Hematopoietic multipotent progenitor cell (in vitro differentiated cells): ENCODE data around the gene ESRRB. TPM values are rescaled to one million over a fixed set of nuclear protein-coding genes. Genes with fewer than 3 reads are reported as not detected.

ENCODE experiments used
- DNase-seq, 3 donors: peaks; one replicate each; pipeline ENCODE4 v3.0.0-alpha.2; 2011 to 2015; ENCODE audit warnings: low read depth in 2 of 3, low spot score in 2 of 3
- total RNA-seq: library from RNA; depleted of rRNA; stranded (reverse); fragments of >200 nt; gene quantifications from one replicate; pipeline ENCODE4 v1.2.3, GENCODE V29; 2012

ESRRB gene
- total RNA-seq, 1 donor, result under 0.01 TPM

DNA sequence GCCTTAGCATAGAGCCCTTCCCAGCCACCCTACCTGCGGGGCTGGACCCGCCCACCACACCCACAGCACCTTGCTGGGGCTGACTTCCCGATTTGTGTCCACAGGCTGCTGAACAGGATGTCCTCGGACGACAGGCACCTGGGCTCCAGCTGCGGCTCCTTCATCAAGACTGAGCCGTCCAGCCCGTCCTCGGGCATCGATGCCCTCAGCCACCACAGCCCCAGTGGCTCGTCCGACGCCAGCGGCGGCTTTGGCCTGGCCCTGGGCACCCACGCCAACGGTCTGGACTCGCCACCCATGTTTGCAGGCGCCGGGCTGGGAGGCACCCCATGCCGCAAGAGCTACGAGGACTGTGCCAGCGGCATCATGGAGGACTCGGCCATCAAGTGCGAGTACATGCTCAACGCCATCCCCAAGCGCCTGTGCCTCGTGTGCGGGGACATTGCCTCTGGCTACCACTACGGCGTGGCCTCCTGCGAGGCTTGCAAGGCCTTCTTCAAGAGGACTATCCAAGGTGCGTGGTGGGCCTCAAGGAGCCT, 63.4 kb downstream of the ESRRB start:
- no peak for DNase-seq

DNA sequence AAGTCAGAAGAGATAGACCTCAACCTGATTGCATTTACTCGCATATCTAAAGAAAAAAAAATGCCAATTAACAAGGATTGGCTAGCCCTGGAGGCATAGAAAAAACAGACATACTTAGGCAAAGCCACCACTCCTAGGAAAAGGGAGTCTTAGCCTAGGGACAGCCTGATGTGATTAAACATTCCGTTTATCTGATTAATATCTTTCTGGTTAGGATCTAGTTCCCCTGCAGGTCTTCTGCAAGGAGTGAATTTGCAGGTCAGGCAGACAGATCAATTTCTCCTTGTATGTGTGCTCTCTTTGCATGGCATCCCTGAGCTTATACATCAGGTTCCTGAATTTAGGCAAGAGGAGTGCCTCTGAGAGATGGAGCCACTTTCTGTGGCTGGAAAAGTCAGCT, 70.5 kb downstream of the ESRRB start:
- no peak for DNase-seq

DNA sequence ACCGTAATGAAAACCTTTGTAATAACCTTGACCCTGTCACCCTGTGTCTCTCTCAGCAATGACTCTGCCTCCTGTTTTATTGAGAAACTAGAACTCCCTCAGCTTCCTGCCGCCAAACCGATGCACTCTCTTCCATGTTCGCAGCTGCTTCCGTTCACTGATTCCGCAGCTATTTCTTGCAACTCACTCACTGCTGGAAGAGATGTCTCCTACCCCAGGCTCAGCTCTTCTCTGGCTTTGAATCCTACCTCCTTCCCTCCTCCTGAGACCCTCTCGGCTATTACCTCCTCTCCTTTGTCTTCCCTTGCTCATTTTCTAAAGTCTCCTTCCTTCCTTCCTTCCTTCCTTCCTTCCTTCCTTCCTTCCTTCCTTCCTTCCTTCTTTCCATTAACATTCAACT, 71.0 kb downstream of the ESRRB start:
- DNase-seq, result no peak

DNA sequence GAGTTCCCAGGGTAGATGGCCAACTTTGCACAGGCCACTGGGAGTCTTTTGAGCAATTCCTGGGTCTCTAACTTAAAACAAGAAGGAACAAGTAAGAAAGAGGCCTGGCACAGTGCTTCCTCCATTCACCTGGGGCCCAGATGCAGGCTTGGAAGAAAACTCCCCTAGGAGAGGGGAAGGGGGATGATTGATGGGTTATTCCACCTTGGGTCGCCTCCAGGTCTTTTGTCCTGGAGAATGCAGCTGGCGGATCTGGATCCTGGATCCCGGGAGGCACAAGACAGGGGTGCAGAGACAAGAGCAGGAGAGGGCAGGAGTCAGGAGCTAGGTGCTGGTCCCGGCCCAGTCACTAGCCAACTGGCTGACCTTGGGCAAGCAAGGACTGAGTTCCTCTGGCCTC, 74.5 kb downstream of the ESRRB start:
- DNase-seq, result no peak

DNA sequence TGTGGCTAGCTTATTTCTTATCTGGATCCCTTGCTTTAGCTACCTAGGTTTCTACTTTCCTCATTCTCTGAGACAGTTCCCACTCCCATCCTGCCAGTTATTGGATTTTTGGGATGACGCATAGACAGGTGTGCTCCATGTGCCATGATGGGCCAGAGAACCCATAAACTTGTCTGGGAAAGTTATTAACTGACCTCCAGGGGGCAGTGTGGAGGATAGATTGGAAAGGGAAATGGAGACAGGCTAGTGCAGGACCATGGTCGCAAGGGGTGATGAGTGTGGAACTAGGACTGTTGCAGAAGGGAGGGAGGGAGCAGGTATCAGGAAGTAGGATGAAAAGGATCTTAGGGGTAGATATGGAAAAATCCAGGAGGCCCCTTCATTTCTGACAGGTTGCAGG, 80.3 kb downstream of the ESRRB start:
- peak in 2 of 3 donors; percentile 36 to 67 for DNase-seq

DNA sequence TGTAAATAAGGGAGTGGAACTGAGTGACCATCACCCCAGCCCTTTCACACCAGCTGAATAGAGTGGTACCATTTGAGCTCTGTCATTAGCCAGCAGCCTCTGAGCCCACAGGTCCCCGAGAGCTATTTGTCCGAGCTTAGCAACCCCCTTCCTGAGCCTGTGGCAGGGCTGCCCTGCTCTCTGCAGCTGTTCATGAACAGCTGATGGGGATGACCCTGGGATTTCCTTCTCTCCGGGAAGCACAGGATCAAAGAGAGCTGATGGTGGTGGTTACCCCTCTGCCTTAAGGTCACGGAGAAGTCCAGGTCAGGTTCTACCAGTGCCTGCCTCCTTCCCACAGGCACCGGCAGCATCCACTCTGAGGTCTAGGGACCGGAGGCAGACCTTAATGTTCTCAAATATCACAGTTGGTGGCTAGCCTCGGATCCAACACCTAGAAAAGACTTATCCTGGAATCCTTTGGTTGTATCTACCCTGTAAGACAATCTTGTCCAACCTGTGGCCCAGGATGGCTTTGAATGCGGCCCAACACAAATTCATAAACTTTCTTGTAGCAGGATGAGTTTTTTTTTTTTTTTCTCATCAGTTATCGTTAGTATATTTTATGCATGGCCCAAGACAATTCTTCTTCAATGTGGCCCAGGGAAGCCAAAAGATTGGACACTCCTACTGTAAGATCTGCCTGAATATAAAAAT, 81.1 kb downstream of the ESRRB start:
- no peak for DNase-seq

DNA sequence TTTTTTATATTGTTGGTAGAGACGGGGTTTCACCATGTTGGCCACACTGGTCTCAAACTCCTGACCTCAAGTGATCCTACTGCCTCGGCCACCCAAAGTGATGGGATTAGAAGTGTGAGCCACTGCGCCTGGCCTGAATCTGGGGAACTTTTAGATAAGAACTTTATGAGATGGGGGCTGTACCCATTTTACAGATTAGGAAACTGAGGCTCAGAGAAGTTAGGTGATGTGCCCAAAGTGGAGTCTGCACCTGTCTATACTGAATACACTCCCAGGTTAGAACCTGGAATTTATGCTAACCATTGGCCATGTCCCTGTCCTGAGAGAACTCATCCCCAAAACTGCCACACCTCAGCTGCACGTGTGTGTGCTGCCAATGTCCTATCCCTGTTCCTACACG, 81.9 kb downstream of the ESRRB start:
- no peak for DNase-seq

DNA sequence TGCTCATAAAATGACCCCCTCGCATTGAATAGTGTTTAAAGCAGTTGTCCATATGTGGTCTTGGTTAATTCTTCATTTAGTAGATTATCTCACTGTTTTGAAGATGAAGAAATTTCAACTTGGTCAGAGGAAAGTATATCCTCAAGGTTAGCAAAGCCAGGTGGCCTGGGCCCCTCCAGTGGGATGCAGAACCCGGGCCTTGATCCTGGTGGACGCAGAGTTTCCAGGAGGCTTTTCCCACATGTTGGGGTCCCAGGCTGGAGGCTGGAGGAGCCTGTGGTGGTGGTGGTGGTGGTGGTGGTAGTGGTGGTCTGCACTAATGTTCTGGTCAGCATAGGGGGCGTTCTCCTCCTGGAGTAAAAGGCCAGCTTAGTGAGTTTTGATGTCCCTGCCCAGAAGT, 85.9 kb downstream of the ESRRB start:
- no peak for DNase-seq

DNA sequence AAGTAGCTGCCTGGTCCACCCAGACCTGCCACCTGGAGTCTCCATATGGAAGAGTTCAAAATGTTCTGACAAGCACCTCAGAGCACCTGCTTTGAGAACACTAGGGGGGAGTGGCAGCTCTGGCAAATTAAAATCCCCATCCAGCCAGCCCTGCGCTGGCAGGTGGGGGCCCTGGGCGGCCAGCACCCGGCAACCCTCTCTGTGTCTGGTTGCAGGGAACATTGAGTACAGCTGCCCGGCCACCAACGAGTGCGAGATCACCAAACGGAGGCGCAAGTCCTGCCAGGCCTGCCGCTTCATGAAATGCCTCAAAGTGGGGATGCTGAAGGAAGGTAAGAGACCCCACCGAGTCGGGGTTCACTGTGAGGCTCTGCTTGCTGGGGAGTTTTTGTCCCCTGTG, 86.4 kb downstream of the ESRRB start:
- no peak for DNase-seq

DNA sequence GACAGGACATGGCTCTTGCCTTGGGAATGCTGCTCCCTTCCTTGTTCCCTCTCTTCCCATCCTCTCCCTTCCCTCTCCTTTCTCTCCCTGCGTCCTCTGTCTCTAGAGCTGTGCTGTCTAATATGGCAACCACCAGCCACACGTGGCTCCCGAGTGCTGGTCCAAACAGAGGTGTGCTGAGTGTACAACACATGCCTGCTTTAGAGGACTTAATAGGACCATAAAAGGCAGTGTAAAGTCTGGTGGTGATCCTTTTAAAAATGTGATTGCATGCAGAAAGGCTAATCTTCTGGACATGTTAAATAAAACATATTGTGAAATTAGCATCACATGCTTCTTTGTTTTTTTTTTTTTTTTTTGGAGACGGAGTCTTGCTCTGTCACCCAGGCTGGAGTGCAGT, 87.2 kb downstream of the ESRRB start:
- DNase-seq, result no peak

DNA sequence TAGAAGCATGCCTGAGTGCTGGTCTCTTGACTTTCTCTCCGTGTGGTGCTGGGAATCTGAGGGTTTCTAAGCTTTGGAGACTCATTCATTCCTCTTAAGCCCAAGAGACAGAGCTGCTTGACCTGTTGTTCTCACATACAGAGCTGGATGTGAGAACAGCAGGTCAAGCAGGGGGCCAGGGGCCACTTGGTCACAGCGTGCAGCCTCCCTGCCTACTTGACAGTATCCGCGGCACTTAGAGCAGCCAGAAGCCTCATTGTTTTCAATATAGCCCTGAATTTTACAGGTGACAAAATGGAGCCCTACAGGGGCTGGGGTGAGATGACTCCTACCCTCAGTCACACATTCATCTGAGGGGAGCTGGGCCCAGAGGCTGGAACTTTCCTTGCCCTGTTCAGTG, 88.9 kb downstream of the ESRRB start:
- no peak for DNase-seq

DNA sequence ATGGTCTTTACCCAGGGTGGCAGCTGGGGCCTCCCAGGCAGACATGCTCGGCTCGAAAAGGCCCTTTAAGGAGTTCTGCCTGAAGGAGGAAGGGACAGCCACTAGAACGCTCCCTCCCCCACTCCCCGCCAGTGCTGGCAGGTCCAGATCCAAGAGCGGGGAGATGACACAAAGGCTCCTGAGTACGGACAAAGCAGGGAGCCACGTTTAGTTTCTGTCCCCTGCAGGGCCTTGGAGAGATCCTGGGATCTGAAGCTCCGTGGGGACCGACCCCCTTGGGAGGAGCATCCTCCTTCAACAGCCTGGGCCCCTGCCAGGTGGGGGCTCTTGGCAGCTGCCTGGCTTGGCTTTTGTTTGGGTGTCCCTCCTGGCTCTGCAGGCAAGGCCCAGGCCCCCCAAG, 89.7 kb downstream of the ESRRB start:
- DNase-seq, result no peak

DNA sequence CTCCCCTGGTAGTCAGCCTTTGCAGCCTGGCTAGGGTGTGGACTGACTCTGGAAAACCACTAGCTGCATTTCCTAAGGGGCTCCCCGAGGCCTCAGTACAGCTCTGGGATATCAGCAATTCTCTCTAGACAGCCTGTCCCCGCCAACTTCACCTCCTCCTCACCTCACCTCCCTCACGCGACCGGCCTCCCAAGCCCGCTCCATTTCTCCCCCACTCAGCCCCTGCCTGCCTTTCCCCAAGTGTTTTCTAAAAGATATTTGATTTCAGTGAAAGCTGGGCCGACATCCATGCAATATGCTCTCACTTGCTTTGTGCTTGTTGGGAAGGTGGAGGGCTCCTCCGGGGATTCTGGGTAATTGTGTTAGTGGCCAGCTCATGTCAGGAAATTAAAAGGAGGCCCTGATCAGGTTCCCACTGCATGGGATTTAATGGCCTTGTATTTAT, 91.8 kb downstream of the ESRRB start:
- no peak for DNase-seq

DNA sequence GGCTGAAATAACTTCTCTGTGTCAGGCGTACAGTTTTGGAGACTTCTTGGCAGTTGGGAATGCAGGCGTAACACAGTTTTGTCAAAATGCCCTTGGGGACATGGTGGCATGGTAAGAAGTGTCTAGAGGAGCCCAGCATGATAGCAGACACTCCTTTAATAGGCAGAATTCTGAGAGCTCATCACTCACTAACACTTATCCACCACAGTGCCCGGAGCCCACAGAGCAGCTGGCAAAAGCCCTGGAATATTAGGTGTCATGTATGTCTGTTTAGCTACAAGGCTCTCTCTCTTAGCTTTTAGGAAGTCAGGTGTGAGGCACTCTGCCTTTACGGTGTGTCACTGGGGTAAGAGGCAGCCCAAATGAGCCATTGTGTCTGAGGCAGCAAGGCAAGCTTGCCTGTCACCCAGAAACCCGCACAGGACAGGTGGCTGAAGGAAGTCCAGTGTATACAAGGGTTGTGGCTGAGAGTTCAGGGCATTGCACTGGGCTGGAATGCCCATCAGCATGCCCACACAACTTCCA, 96.3 kb downstream of the ESRRB start:
- DNase-seq, result no peak

DNA sequence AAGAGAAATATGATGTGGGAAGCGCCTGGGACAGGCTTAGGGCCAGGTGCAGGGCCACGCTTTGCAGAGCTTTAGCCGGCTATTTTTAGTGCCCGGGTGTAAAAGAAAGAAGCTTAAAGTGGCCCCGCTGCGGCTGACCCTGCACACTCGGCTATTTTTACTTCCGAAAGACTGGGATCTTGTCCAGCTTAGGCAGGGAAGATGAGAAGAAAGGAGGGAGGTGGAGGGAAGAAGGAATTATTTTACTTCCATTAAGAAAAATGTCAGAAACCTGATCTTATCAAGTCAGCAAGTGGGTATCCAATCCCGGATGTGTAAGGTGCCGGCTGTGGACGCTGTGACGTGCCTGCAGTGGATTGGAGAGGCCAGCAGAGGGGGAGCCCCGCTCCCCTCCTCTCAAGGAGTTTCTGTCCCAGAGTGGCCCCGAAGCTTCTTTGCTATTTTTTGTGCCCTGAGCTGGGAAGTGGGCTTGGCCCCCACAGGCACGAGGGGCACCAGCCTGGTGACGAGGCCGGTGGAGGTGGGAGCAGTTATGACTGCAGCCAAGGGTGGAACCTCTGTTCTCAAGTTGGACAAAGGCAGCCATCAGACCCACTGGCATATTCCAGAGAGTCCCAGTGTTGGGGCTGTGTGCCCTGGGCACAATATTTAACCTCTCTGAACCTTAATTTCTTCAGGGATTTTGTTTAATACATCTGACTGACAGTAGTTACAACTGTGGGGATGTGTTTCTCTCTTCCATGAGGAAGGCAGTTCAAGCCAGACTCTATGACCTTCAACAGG, 97.7 kb downstream of the ESRRB start:
- peak in 2 of 3 donors; percentile 26 to 54 for DNase-seq

DNA sequence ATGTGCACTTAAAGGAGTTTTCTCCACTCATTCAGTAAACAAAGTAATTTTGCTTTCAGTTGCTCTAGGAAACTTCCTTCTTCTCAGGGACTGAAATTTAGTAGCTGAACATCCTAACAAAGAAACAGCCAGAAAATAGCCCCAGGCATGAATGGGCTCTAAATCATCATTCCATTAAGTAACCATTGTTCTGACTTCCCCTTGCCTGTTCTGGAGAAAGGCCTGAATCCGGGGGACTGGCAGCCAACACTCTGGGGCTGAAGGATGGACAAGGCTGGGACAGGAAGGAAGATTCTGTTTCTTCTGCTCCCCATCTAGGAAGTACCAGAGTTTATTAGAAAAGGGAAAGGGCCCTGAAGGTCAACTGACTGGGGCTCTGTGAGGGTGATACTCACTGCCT, 104.5 kb downstream of the ESRRB start:
- DNase-seq, result no peak

DNA sequence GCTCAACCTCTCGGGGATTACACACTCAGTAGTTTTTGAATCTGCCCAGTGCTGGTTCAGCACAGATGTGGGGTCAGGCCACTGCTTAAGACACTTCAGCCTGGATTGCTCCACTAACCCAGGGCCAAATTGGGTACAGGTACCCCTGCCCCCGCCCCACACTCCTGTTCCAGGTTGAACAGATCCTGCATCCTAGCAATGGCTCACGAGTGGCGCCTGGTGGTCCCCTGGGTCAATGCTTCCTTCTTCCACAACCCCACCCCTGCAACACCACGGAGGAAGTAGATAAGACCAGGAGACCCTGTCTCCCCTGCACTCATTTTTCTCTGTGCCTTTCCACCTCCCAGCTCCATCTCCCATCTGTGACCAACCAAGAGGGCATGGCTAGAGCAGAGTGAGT, 108.4 kb downstream of the ESRRB start:
- peak in 2 of 3 donors; percentile 5 to 13 for DNase-seq

DNA sequence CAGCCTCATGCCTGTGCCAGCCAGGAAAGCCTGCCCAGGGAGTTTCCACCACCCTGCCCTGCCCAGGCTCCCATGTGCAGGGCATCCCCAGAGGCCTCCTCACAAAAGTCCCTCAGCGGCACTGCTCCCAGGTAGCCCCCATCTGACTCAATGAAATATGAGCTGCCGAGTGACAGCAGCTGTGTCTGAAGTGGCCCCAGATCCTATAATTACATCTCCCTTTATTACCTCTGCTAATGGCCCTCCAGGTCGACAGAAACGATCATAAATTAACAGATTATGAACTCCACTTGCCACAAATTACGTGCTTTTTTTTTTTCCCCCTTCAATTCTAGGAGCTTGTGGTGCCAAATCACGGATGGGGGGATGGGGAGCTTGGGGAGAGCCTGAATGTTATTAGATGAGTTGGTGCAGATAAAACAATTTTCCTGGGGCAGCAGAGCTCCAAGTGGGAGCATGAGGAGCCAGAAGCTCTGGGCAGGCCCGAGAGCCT, 110.4 kb downstream of the ESRRB start:
- no peak for DNase-seq

DNA sequence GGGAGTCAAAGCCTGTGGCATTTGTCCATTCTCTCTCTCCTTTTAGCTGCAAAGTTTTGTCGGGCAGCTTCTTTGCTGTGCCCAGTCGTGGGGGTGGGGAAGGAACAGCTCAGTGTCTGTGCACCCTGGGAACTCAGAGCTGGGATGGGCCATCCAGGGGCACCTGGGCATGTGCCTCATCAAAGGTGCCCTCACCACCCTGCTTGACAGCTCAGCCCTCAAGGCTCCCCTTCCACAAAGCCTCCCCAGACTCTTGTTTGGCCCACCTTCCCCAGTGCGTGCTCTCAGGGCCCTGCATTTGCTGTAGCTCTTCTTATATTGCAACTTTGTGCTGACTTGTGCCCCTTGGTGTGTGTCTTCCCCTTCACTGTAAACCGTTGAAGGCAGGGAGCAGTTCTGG, 112.6 kb downstream of the ESRRB start:
- no peak for DNase-seq

DNA sequence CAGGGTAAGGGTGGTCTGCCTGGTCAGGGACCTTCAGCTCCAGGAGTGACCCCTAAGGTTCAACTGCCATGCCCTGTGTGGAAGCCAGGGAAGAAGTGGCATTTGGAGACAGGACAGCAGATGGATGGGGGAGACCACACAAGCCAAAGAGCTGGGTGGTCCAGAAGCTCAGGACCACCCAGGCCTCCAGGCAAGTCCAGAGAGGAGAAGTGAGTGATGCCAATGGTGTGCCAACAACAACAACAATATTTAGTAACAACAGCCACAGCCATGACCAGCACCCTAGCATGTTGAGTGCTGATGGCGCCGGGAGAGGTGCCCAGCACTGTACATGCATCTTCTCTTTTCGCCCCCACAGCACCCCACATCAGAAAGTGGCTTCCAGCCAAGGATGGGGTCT, 113.7 kb downstream of the ESRRB start:
- no peak for DNase-seq

DNA sequence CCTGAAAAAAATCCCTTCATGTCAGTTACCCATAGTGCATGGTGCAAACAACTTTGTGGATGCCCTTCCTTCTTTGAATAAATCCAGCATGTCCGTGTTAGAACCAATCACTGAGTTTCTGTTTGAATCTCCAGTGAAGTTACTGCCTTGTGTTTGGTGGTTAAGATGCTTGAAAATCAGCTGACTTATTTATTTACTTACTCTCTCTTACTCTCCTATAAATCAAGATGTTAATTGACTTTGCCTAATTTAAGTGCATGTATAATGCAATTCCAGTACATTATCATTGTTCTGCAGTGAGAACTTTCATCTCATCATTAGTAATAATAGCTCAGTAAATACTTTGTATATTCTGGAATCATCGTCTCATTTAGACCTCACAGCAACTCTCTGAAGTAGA, 114.2 kb downstream of the ESRRB start:
- no peak for DNase-seq

DNA sequence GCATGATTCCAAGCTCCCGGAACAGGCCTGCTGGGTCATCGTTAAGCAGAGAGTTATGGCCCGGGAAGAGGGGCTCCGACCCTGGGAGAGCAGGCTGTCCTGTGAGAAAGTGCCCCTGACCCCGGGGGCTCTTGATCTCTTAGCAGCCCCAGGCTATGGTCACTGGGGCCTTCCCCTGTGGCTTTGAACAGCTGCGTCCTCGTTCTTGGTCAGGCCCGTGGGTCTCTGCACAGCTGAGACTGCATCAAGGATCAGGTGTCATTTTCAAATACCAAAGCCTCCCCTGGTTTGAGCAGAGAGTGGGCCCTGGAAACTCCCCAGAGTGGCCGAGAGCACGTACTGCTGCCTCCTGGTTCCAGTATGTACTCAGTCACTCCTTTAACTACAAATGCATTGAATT, 114.8 kb downstream of the ESRRB start:
- DNase-seq, result no peak
